Measurements from ENCODE around the gene DGKI. TPM values are rescaled to one million over a fixed set of nuclear protein-coding genes. Genes with fewer than 3 reads are reported as not detected.

The DGKI gene
- total RNA-seq, 1 donor from 2014 or later = 2.2 TPM

DNA sequence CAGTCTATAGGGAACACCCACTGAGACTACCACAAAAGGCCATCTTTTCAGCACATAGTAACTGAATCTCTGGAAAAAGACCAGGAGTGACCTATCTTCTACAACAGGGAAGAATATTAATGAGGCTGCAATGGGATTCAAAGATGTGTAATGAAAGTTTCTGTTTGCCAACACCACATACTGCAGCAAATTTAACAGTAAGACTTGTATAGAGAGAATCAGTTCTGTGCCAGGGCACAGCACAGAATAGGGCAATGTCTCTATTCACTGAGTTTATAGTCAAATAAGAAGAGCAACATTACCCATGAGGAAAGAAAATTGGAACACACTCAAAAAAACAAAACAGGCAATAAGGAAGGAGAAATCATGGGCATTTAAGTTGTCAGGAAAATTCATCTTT is 411.8 kb downstream of the DGKI start:
- Mint-ChIP-seq H3K9me3 (peaks cover 3% of the 10 kb centered on the region), H3K4me3 (no peak overlapping the region)
- TF ChIP-seq, protein P1, sequence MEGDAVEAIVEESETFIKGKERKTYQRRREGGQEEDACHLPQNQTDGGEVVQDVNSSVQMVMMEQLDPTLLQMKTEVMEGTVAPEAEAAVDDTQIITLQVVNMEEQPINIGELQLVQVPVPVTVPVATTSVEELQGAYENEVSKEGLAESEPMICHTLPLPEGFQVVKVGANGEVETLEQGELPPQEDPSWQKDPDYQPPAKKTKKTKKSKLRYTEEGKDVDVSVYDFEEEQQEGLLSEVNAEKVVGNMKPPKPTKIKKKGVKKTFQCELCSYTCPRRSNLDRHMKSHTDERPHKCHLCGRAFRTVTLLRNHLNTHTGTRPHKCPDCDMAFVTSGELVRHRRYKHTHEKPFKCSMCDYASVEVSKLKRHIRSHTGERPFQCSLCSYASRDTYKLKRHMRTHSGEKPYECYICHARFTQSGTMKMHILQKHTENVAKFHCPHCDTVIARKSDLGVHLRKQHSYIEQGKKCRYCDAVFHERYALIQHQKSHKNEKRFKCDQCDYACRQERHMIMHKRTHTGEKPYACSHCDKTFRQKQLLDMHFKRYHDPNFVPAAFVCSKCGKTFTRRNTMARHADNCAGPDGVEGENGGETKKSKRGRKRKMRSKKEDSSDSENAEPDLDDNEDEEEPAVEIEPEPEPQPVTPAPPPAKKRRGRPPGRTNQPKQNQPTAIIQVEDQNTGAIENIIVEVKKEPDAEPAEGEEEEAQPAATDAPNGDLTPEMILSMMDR (conservative IDR thresholded peaks at IDR 0.05) = no peak

DNA sequence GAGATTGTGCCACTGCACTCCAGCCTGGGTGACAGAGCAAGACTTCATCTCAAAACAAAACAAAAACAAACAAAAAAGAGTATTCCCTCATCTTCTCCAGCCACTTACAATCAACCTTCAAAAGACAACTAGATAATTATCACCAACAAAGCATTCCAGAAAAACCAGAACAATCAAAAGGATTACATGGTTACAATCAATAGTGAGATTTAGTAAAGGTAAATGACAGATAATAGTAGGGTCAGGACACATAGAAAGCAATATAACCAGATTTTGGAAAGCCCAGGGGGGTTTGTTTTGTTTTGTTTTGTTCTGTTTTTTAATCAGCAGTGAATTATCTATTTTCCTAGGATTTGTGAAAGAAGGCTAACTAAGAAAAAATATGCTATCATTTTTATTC is 412.2 kb downstream of the DGKI start:
- peaks cover 26% of the 10 kb centered on the region for H3K4me1 Mint-ChIP-seq
- no peak overlapping the region for H3K4me3 Mint-ChIP-seq
- TF ChIP-seq, protein P1 (conservative IDR thresholded peaks at IDR 0.05) = no peak
- no peak overlapping the region for H3K27ac Mint-ChIP-seq (ENCODE audit: unreplicated experiment)
- no peaks in the 10 kb centered on the region for H3K27me3 Mint-ChIP-seq (ENCODE audit: low read depth)
- peaks cover 3% of the 10 kb centered on the region for H3K36me3 Mint-ChIP-seq (ENCODE audit: low read depth)
- DNase-seq (ENCODE audit: low read depth, low spot score) = no peak
- peaks cover 3% of the 10 kb centered on the region for H3K9me3 Mint-ChIP-seq

More for the DNA sequence above, 411.8 kb downstream of the DGKI start:
- H3K36me3 Mint-ChIP-seq (ENCODE audit: low read depth) = peaks cover 3% of the 10 kb centered on the region
- DNase-seq (ENCODE audit: low read depth, low spot score) = no peak
- no peaks in the 10 kb centered on the region for H3K27me3 Mint-ChIP-seq (ENCODE audit: low read depth)
- peaks cover 30% of the 10 kb centered on the region for H3K4me1 Mint-ChIP-seq
- no peak overlapping the region for H3K27ac Mint-ChIP-seq (ENCODE audit: unreplicated experiment)

DNA sequence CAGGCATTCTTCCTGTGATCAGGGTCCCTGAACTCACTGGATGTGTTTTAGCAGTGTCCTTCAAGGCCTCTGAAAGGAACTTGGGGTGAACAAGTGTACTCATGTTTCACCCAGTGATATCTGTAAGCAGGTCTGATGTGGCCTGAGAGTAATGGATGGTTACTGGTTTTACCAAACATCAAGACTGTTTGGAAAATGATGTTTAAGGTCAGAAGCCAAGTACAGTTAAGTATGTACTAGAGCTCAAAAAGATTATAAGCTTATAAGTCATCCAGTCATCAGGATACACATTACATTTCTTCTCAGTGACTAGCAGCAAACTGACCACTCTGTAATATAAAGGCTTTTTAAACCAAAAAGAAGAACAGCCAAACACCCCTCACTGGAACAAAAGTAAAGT is 423.5 kb downstream of the DGKI start:
- no peak for DNase-seq (ENCODE audit: low read depth, low spot score)
- H3K4me3 Mint-ChIP-seq = no peak overlapping the region
- TF ChIP-seq, protein P1 (conservative IDR thresholded peaks at IDR 0.05) = no peak
- peaks cover 19% of the 10 kb centered on the region for H3K4me1 Mint-ChIP-seq
- no peak overlapping the region for H3K27ac Mint-ChIP-seq (ENCODE audit: unreplicated experiment)
- H3K9me3 Mint-ChIP-seq = peaks cover 4% of the 10 kb centered on the region
- no peaks in the 10 kb centered on the region for H3K27me3 Mint-ChIP-seq (ENCODE audit: low read depth)
- H3K36me3 Mint-ChIP-seq (ENCODE audit: low read depth) = peaks cover 8% of the 10 kb centered on the region

DNA sequence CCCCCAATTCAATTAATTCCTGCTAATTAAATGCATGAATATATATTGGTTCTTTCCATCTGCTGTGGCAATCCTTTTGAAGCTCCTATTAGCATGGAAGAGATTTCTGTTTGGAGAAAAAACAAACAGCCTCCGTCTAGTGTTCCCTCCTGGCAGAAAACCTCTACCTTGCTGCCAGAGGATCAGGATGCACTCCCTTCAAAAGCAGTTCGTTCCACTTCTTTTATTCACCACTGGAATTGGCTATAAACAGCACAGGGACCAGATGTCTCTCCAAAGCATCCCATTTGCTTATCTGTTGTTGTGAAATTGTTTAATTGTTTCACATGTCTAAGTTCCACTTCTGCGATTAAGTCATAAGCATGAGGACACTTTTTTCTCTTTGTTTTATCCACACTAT is 425.4 kb downstream of the DGKI start:
- no peaks in the 10 kb centered on the region for H3K27me3 Mint-ChIP-seq (ENCODE audit: low read depth)
- TF ChIP-seq, protein P1 (conservative IDR thresholded peaks at IDR 0.05) = no peak
- peaks cover 2% of the 10 kb centered on the region for H3K9me3 Mint-ChIP-seq
- no peak for DNase-seq (ENCODE audit: low read depth, low spot score)
- H3K4me1 Mint-ChIP-seq = peaks cover 34% of the 10 kb centered on the region
- no peak overlapping the region for H3K4me3 Mint-ChIP-seq
- peaks cover 6% of the 10 kb centered on the region for H3K36me3 Mint-ChIP-seq (ENCODE audit: low read depth)
- H3K27ac Mint-ChIP-seq (ENCODE audit: unreplicated experiment) = no peak overlapping the region

DNA sequence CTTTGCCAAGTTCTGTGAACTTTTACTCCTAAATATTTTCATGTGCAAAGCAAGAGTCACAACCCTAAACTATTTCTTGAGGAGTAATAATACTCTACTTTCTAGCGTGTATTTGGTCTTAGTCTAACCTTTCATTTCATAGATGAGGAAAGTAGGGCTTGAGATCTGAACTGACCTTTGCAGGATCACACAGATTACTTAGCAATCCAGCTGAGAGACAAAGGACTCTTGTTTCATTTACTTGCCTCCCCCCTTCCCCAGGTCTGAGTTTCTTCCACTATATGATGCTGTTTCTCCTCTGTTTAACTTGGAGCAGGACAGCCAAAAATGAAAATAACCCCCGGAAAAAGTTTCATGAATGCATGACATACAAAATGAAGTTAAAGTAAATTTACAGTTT is 427.9 kb downstream of the DGKI start:
- TF ChIP-seq, protein P1 (conservative IDR thresholded peaks at IDR 0.05) = no peak
- DNase-seq (ENCODE audit: low read depth, low spot score) = no peak
- Mint-ChIP-seq H3K9me3 (peaks cover 2% of the 10 kb centered on the region), H3K27me3 (ENCODE audit: low read depth) (no peaks in the 10 kb centered on the region), H3K36me3 (ENCODE audit: low read depth) (no peaks in the 10 kb centered on the region), H3K27ac (ENCODE audit: unreplicated experiment) (no peak overlapping the region), H3K4me3 (no peak overlapping the region), H3K4me1 (peaks cover 40% of the 10 kb centered on the region)

DNA sequence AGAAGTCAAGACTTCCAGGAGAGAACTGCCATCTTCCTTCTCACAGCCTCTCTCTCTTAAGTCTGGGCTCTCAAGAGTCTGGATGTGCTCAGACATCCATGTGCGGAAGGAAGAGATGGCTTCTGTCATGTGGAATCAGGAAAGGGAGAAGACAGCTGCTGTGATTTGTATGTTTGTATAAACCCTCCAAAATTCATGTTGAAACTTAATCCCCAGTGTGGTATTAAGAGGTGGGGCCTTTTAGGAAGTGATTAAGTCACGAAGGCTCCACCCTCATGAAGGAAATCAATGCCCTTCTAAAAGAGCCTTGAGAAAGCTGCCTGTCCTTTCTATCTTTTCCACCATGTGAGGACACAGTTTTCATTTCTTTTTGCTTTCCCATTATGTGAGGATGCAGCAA is 429.3 kb downstream of the DGKI start:
- H3K27ac Mint-ChIP-seq (ENCODE audit: unreplicated experiment) = no peak overlapping the region
- no peaks in the 10 kb centered on the region for H3K9me3 Mint-ChIP-seq
- no peak for DNase-seq (ENCODE audit: low read depth, low spot score)
- peaks cover 36% of the 10 kb centered on the region for H3K4me1 Mint-ChIP-seq
- no peak overlapping the region for H3K4me3 Mint-ChIP-seq
- TF ChIP-seq, protein P1 (conservative IDR thresholded peaks at IDR 0.05) = no peak
- no peaks in the 10 kb centered on the region for H3K27me3 Mint-ChIP-seq (ENCODE audit: low read depth)
- no peaks in the 10 kb centered on the region for H3K36me3 Mint-ChIP-seq (ENCODE audit: low read depth)

All from neural crest cell (in vitro differentiated cells).